Smooth muscle cell (in vitro differentiated cells): ENCODE data around the gene GPR55. TPM values are rescaled to one million over a fixed set of nuclear protein-coding genes. Genes with fewer than 3 reads are reported as not detected.

ENCODE experiments used
- DNase-seq: peaks from one replicate; lab custom pipeline; 2025; ENCODE audit not compliant: unreplicated experiment; lab: John Stamatoyannopoulos, UW
- H2AFZ ChIP-seq: fragments of 200-600 bp; sonication (generic); 2 replicates; pipeline ENCODE4 v1.6.0; 2016; ENCODE audit warnings: antibody characterized with exemption, low read depth, mild to moderate bottlenecking
- H3F3A ChIP-seq: fragments of 200-600 bp; sonication (generic); 2 replicates; pipeline ENCODE4 v1.6.0; 2017; ENCODE audit warnings: antibody characterized with exemption, low read depth
- H3K27ac ChIP-seq: fragments of 200-600 bp; sonication (generic); 2 replicates; pipeline ENCODE4 v1.5.1; 2016; ENCODE audit warnings: low read depth, mild to moderate bottlenecking
- H3K27me3 ChIP-seq: fragments of 200-600 bp; sonication (generic); 2 replicates; pipeline ENCODE4 v1.6.1; 2016; ENCODE audit warnings: low read depth, mild to moderate bottlenecking
- H3K36me3 ChIP-seq: fragments of 200-600 bp; sonication (generic); 2 replicates; pipeline ENCODE4 v1.5.1; 2016; ENCODE audit warnings: low read depth
- H3K4me1 ChIP-seq: fragments of 200-600 bp; sonication (generic); 2 replicates; pipeline ENCODE4 v1.5.1; 2016; ENCODE audit warnings: low read depth
- H3K4me2 ChIP-seq: fragments of 200-600 bp; sonication (generic); 2 replicates; pipeline ENCODE4 v1.6.0; 2016; ENCODE audit warnings: mild to moderate bottlenecking
- H3K4me3 ChIP-seq: fragments of 200-600 bp; sonication (generic); 2 replicates; pipeline ENCODE4 v1.5.1; 2016; ENCODE audit warnings: mild to moderate bottlenecking
- H3K79me2 ChIP-seq: fragments of 200-600 bp; sonication (generic); 2 replicates; pipeline ENCODE4 v1.6.0; 2016; ENCODE audit warnings: low read depth, mild to moderate bottlenecking
- H3K9ac ChIP-seq: fragments of 200-600 bp; sonication (generic); 2 replicates; pipeline ENCODE4 v1.6.0; 2016; ENCODE audit warnings: low read depth
- H3K9me3 ChIP-seq: fragments of 200-600 bp; sonication (generic); replicated peaks from 2 replicates; pipeline ENCODE4 v1.5.1; 2016; ENCODE audit warnings: low read depth
- H4K20me1 ChIP-seq: fragments of 200-600 bp; sonication (generic); 2 replicates; pipeline ENCODE4 v1.6.0; 2016; ENCODE audit warnings: low read depth
- WGBS: methylation state at CpG from one replicate; pipeline ENCODE4 v1.1.7; 2016; ENCODE audit warnings: low lambda C conversion rate; 5-methylcytosine and 5-hydroxymethylcytosine counted together
- polyA plus RNA-seq: library from polyadenylated mRNA; unstranded; fragments of >200 nt; fragmentation: Nextera tagmentation; extraction: Ambion mirVana; gene quantifications from 2 replicates; pipeline ENCODE4 v1.2.1, GENCODE V29; 2016
- total RNA-seq: library from RNA; depleted of rRNA; stranded (reverse); fragments of >200 nt; gene quantifications from 2 replicates; pipeline ENCODE4 v1.2.3, GENCODE V29; 2014
- TF ChIP-seq, protein P1 (sequence below): fragments of 200-600 bp; sonication (generic); IDR thresholded peaks from 2 replicates; pipeline ENCODE4 v1.5.1; 2017; ENCODE audit warnings: borderline replicate concordance, mild to moderate bottlenecking, antibody characterized with exemption; ENCODE audit not compliant: insufficient read depth, poor library complexity, severe bottlenecking

The GPR55 gene
- total and polyA plus RNA-seq, 2 experiments from 2014 or later, result not detected

GRCh38 chr2:230908092-230908594, 16.9 kb downstream of the GPR55 start:
- Histone ChIP-seq H3K27me3 (no peaks in the 10 kb centered on the region), H3K27ac (no peak overlapping the region), H4K20me1 (no peaks in the 10 kb centered on the region), H3K4me3 (no peak overlapping the region), H3K4me1 (peaks cover 6% of the 10 kb centered on the region), H3F3A (peaks cover 6% of the 10 kb centered on the region), H3K79me2 (no peaks in the 10 kb centered on the region), H3K9me3 (no peaks in the 10 kb centered on the region), H3K36me3 (no peaks in the 10 kb centered on the region), H3K9ac (no peak overlapping the region), H3K4me2 (no peak overlapping the region), H2AFZ (no peak overlapping the region)
- TF ChIP-seq, protein P1, sequence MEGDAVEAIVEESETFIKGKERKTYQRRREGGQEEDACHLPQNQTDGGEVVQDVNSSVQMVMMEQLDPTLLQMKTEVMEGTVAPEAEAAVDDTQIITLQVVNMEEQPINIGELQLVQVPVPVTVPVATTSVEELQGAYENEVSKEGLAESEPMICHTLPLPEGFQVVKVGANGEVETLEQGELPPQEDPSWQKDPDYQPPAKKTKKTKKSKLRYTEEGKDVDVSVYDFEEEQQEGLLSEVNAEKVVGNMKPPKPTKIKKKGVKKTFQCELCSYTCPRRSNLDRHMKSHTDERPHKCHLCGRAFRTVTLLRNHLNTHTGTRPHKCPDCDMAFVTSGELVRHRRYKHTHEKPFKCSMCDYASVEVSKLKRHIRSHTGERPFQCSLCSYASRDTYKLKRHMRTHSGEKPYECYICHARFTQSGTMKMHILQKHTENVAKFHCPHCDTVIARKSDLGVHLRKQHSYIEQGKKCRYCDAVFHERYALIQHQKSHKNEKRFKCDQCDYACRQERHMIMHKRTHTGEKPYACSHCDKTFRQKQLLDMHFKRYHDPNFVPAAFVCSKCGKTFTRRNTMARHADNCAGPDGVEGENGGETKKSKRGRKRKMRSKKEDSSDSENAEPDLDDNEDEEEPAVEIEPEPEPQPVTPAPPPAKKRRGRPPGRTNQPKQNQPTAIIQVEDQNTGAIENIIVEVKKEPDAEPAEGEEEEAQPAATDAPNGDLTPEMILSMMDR, result no peak
- no peak for DNase-seq
- WGBS, result 79% methylated on average over 5 of the region's 6 CpGs

DNA sequence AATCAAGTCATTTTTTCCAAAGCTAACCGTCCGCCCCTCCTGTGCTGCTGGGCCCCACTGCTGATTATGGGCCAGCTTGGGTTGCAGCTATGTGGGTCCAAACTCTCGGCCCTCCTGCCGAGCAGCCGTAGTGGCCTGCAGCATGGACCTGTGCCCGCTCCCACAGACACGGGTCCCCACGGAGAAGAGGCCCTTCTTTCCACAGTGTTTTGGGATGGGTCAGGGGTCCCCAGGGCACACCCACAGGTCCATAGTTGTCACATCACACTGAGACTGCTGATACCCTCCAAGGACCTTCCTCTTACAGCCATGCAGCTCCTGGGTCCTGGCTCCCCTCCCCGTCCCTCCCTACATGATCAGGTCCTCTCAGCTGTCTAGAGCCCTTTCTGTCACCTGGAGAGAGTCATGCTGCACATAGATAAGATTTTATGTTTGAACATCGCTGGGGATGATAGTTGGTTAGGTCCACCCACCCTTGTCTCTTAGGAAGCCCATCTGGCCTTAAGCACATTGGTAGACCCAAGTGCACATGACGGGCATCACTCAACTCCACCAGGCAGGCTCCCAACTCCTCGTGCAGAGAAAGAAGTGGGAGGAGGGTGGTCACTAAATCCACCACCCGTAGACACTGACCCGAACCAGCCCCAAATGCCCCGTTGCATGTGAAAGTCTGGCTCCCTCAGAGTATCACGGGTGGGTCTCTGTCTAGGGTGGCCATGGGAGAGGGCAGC, 17.5 kb downstream of the GPR55 start:
- H2AFZ ChIP-seq, result no peak overlapping the region
- no peaks in the 10 kb centered on the region for H4K20me1 ChIP-seq
- H3K4me2 ChIP-seq, result no peak overlapping the region
- TF ChIP-seq, protein P1, result no peak
- DNase-seq, result no peak
- no peak overlapping the region for H3K4me3 ChIP-seq
- H3K9me3 ChIP-seq, result no peaks in the 10 kb centered on the region
- H3K36me3 ChIP-seq, result no peaks in the 10 kb centered on the region
- 94% methylated on average over 16 of the region's 16 CpGs for WGBS
- H3K9ac ChIP-seq, result no peak overlapping the region
- peaks cover 6% of the 10 kb centered on the region for H3F3A ChIP-seq
- H3K27me3 ChIP-seq, result no peaks in the 10 kb centered on the region
- no peaks in the 10 kb centered on the region for H3K79me2 ChIP-seq
- H3K4me1 ChIP-seq, result peaks cover 6% of the 10 kb centered on the region
- H3K27ac ChIP-seq, result no peak overlapping the region

DNA sequence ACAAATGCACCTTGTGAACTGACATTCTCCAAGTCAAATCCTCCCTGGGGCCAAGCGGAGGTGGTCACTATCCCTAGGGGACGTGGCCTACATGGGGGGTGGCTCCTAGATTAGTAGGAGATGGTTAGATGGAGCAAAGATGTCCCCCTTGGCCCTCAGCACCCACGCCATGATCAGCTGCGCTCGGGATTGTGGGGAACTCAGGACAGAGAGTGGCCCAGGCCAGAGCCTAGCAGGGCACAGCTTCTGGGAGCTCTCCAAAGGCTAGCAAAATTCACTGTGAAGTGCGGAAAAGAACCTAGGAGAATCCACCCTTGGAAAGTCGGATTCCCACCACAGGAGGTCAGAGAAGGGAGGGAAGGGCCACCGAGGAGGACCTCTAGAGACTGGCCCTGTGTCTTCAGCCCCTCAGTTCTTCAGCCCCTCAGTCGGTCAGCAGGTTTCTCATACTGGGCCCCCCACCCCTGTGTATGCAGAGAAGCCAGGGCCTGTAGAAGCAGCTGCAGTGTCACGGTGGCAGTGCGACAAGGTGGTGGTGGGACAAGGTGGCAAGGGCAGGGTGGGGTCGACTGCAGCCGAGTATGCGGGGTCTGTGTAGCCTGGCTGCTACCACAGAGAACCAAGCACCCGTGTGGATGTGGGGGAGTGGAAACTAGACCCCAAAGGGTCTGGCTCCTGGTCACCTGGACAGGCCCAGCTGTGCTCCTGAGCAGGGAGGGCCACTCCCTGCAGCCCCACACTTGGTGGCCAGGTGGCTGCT, 18.4 kb downstream of the GPR55 start:
- no peak overlapping the region for H3K4me3 ChIP-seq
- H3K27me3 ChIP-seq, result no peaks in the 10 kb centered on the region
- H3K27ac ChIP-seq, result no peak overlapping the region
- H3K9me3 ChIP-seq, result no peaks in the 10 kb centered on the region
- no peak for DNase-seq
- H4K20me1 ChIP-seq, result no peaks in the 10 kb centered on the region
- no peak overlapping the region for H2AFZ ChIP-seq
- WGBS, result 95% methylated on average over 15 of the region's 15 CpGs
- H3F3A ChIP-seq, result peaks cover 6% of the 10 kb centered on the region
- no peak overlapping the region for H3K9ac ChIP-seq
- no peaks in the 10 kb centered on the region for H3K36me3 ChIP-seq
- no peak overlapping the region for H3K4me2 ChIP-seq
- TF ChIP-seq, protein P1, result no peak
- no peaks in the 10 kb centered on the region for H3K79me2 ChIP-seq
- H3K4me1 ChIP-seq, result peaks cover 6% of the 10 kb centered on the region
